Trophoblast cell (in vitro differentiated cells and primary cell): ENCODE results near the gene LDLRAD3.

ENCODE experiments used
- DNase-seq, 2 donors: peaks; one replicate each; pipeline ENCODE4 v3.0.0-alpha.2; 2016
- H2AFZ ChIP-seq: 2 replicates; pipeline ENCODE4 v1.6.1; 2013; ENCODE audit warnings: low read length, moderate library complexity, mild to moderate bottlenecking; ENCODE audit not compliant: insufficient read depth, poor library complexity
- H2AK5ac ChIP-seq: 2 replicates; pipeline ENCODE4 v1.6.1; 2013; ENCODE audit warnings: mild to moderate bottlenecking, low read length
- H2BK120ac ChIP-seq: 2 replicates; pipeline ENCODE4 v1.6.1; 2013; ENCODE audit warnings: low read length, mild to moderate bottlenecking, moderate library complexity; ENCODE audit not compliant: insufficient read depth, poor library complexity
- H2BK12ac ChIP-seq: 2 replicates; pipeline ENCODE4 v1.6.1; 2013; ENCODE audit warnings: mild to moderate bottlenecking, low read length, moderate library complexity
- H2BK5ac ChIP-seq: 2 replicates; pipeline ENCODE4 v1.6.1; 2013; ENCODE audit warnings: low read length, low read depth, moderate library complexity, mild to moderate bottlenecking; ENCODE audit not compliant: poor library complexity
- H3K14ac ChIP-seq: 2 replicates; pipeline ENCODE4 v1.6.1; 2013; ENCODE audit warnings: mild to moderate bottlenecking, low read length
- H3K18ac ChIP-seq: 2 replicates; pipeline ENCODE4 v1.6.1; 2013; ENCODE audit warnings: mild to moderate bottlenecking, low read length
- H3K23ac ChIP-seq: 2 replicates; pipeline ENCODE4 v1.6.1; 2013; ENCODE audit warnings: low read length
- H3K27ac ChIP-seq: 2 replicates; pipeline ENCODE4 v1.5.1; 2013; ENCODE audit warnings: low read depth, mild to moderate bottlenecking, inconsistent platforms, low read length, moderate library complexity
- H3K27me3 ChIP-seq: 2 replicates; pipeline ENCODE4 v1.6.1; 2013; ENCODE audit warnings: inconsistent platforms, mild to moderate bottlenecking, low read length, moderate library complexity; ENCODE audit not compliant: insufficient read depth
- H3K36me3 ChIP-seq, 2 experiments: 1 replicate in 1 of 2; 2 replicates in 1 of 2; pipeline ENCODE4 v1.6.1; 2013; ENCODE audit warnings: low read length in 2 of 2, mild to moderate bottlenecking in 2 of 2, moderate library complexity in 1 of 2; ENCODE audit not compliant: insufficient read depth in 2 of 2, control insufficient read depth in 1 of 2
- H3K4ac ChIP-seq: 2 replicates; pipeline ENCODE4 v1.6.1; 2013; ENCODE audit warnings: low read depth, mild to moderate bottlenecking, low read length, moderate library complexity
- H3K4me1 ChIP-seq, 2 experiments: 1 replicate in 1 of 2; 2 replicates in 1 of 2; pipeline ENCODE4 v1.6.1; 2013; ENCODE audit warnings: low read length in 2 of 2, mild to moderate bottlenecking in 2 of 2, moderate library complexity in 1 of 2; ENCODE audit not compliant: insufficient read depth in 2 of 2, control insufficient read depth in 1 of 2
- H3K4me2 ChIP-seq: 2 replicates; pipeline ENCODE4 v1.6.1; 2013; ENCODE audit warnings: inconsistent platforms, mild to moderate bottlenecking, low read length, moderate library complexity
- H3K4me3 ChIP-seq: 2 replicates; pipeline ENCODE4 v1.5.1; 2013; ENCODE audit warnings: mild to moderate bottlenecking, low read depth, low read length, inconsistent platforms
- H3K79me1 ChIP-seq: one replicate; pipeline ENCODE4 v1.6.1; 2013; ENCODE audit warnings: low read length
- H3K79me2 ChIP-seq: 2 replicates; pipeline ENCODE4 v1.6.1; 2013; ENCODE audit warnings: low read length, mild to moderate bottlenecking; ENCODE audit not compliant: control insufficient read depth, insufficient read depth, poor library complexity
- H3K9ac ChIP-seq: 2 replicates; pipeline ENCODE4 v1.6.1; 2013; ENCODE audit warnings: mild to moderate bottlenecking, low read length
- H3K9me3 ChIP-seq: 2 replicates; pipeline ENCODE4 v1.6.1; 2013; ENCODE audit warnings: low read depth, mild to moderate bottlenecking, control low read depth, inconsistent platforms, low read length; ENCODE audit not compliant: insufficient read depth
- H4K12ac ChIP-seq: 2 replicates; pipeline ENCODE4 v1.6.1; 2013; ENCODE audit warnings: low read depth, mild to moderate bottlenecking, low read length, moderate library complexity
- H4K8ac ChIP-seq: 2 replicates; pipeline ENCODE4 v1.6.1; 2013; ENCODE audit warnings: low read depth, mild to moderate bottlenecking, low read length, moderate library complexity
- H4K91ac ChIP-seq: one replicate; pipeline ENCODE4 v1.6.1; 2013; ENCODE audit warnings: low read depth, mild to moderate bottlenecking, low read length, moderate library complexity
- WGBS: extraction: QIAGEN DNeasy Blood & Tissue Kit; methylation state at CpG from one replicate; pipeline ENCODE4 v1.1.7; 2013; ENCODE audit warnings: missing lambda C conversion rate; ENCODE audit not compliant: insufficient read length, insufficient coverage; ENCODE audit errors: extremely low coverage; 5-methylcytosine and 5-hydroxymethylcytosine counted together

Gene LDLRAD3

DNA sequence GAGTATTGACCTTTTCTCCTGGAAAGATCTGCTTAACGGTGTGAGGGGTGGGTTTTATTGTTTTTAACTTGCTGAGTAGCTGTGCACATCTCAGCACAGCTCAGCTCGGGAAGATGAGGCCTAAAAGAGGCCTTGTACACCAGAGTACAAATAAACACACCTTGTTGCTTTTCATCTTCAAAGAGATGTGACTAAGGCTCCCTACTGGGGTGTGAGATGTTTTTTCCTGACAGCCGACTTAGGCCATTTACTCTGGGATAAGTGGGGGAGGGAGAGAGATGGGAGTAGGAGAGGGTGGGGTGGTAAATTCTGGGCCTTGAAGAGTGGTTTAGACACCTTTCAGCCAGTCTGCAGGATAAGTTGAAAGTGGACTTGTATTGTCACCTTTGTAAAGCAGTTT lies 2.9 kb downstream of the LDLRAD3 start:
- no peaks in the 10 kb centered on the region for H3K36me3 ChIP-seq
- H3K79me2 ChIP-seq, result peaks cover 8% of the 10 kb centered on the region
- no peak overlapping the region for H2BK120ac ChIP-seq
- H3K79me1 ChIP-seq, result peaks cover 8% of the 10 kb centered on the region
- no peak overlapping the region for H2AK5ac ChIP-seq
- no peak overlapping the region for H3K18ac ChIP-seq
- no peak overlapping the region for H3K9ac ChIP-seq
- no peak overlapping the region for H2BK12ac ChIP-seq
- no peaks in the 10 kb centered on the region for H3K9me3 ChIP-seq
- H3K4ac ChIP-seq, result no peak overlapping the region
- H3K27ac ChIP-seq, result no peak overlapping the region
- H3K23ac ChIP-seq, result peak overlapping the region; percentile 10
- no peaks in the 10 kb centered on the region for H3K27me3 ChIP-seq
- H3K4me3 ChIP-seq, result no peak overlapping the region
- no peak overlapping the region for H4K12ac ChIP-seq
- no peak overlapping the region for H4K8ac ChIP-seq
- peaks cover 7 to 10% of the 10 kb centered on the region in 2 experiments for H3K4me1 ChIP-seq
- WGBS, result no CpG with 5 or more reads among the region's 3 CpGs
- DNase-seq, result no peak
- no peak overlapping the region for H2AFZ ChIP-seq
- H3K14ac ChIP-seq, result no peak overlapping the region
- H3K4me2 ChIP-seq, result no peak overlapping the region
- H2BK5ac ChIP-seq, result no peak overlapping the region
- H4K91ac ChIP-seq, result no peak overlapping the region

DNA sequence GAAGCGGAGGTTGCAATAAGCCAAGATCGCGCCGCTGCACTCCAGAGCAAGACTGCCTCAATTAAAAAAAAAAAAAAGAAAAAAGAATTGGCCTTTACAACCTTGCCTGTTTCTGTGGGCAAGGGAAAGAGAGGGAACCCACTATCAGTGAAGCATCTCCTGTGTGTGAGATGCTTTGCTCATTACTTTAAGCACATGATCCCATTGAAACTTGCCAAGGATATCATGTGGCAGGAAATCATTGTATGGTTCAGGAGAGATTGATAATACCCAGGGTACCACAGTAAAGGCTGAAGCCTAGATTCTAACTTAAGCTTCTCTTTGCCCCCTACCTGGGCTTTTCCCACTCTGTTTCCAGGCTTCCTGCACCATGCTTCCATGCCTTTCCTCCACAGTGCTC lies 3.6 kb downstream of the LDLRAD3 start:
- Histone ChIP-seq H3K4me3 (no peak overlapping the region), H3K36me3 (no peaks in the 10 kb centered on the region), H3K18ac (no peak overlapping the region), H2BK12ac (no peak overlapping the region), H4K12ac (no peak overlapping the region), H3K27ac (no peak overlapping the region), H3K4ac (no peak overlapping the region), H4K8ac (no peak overlapping the region), H2BK5ac (no peak overlapping the region), H3K4me1 (peaks cover 7 to 10% of the 10 kb centered on the region in 2 experiments), H3K14ac (no peak overlapping the region), H2BK120ac (no peak overlapping the region), H3K4me2 (no peak overlapping the region), H3K79me1 (peaks cover 8% of the 10 kb centered on the region), H4K91ac (no peak overlapping the region), H3K9me3 (no peaks in the 10 kb centered on the region), H3K27me3 (no peaks in the 10 kb centered on the region), H3K9ac (no peak overlapping the region), H2AFZ (no peak overlapping the region), H3K23ac (no peak overlapping the region), H2AK5ac (no peak overlapping the region), H3K79me2 (peaks cover 8% of the 10 kb centered on the region)
- DNase-seq, result no peak
- no CpG with 5 or more reads among the region's 4 CpGs for WGBS

DNA sequence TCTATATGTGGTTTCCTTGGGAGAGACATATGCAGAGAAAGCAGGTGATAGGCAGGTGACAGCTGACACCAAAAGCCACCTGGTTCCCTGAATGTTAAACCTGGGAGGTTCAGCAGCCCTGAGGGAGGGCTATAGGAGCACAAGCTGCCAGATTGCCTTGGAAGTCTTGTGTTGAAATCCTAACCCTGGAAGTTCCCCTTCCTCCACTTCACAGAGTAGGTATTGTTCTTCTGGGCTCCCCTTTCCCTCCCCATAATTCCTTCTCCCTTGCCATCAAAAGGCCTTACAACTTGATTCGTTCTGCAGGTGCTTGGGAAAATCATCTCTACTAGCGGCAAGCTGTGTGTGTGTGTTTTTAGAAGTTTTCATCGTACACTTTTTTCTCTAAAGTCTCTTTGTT lies 5.4 kb downstream of the LDLRAD3 start:
- H2BK12ac ChIP-seq, result no peak overlapping the region
- H2BK120ac ChIP-seq, result no peak overlapping the region
- H3K79me1 ChIP-seq, result peaks cover 4% of the 10 kb centered on the region
- no peak overlapping the region for H3K4me2 ChIP-seq
- peaks cover 4% of the 10 kb centered on the region for H3K79me2 ChIP-seq
- H3K9me3 ChIP-seq, result no peaks in the 10 kb centered on the region
- H3K18ac ChIP-seq, result no peak overlapping the region
- DNase-seq, result no peak
- no peak overlapping the region for H4K91ac ChIP-seq
- no CpG with 5 or more reads among the region's 3 CpGs for WGBS
- H3K27me3 ChIP-seq, result no peaks in the 10 kb centered on the region
- no peak overlapping the region for H3K27ac ChIP-seq
- H3K4me1 ChIP-seq, result peaks cover 7 to 9% of the 10 kb centered on the region in 2 experiments
- no peak overlapping the region for H4K8ac ChIP-seq
- no peak overlapping the region for H3K23ac ChIP-seq
- H2AK5ac ChIP-seq, result no peak overlapping the region
- no peak overlapping the region for H3K9ac ChIP-seq
- no peak overlapping the region for H3K4ac ChIP-seq
- H3K4me3 ChIP-seq, result no peak overlapping the region
- H4K12ac ChIP-seq, result no peak overlapping the region
- H2BK5ac ChIP-seq, result no peak overlapping the region
- no peak overlapping the region for H3K14ac ChIP-seq
- H2AFZ ChIP-seq, result no peak overlapping the region
- H3K36me3 ChIP-seq, result no peaks in the 10 kb centered on the region

DNA sequence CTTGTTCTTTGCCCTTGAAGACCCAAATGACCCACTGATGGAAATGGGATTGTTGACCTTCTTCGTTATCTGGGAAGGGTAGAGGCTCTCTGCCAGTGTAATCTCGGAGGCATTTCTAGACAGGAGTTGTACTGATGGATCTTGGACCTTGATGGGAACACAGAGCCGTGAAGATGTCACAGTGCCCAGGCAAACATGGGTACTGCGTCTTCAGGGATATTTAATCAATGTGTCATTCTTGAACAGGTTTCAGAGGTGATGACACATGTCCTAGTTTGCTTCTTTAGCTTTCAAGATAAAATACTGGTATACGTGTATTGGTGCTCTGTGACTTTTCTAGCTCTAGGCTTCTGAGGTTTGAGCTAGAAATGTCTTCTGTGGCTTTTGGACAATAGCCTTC lies 6.2 kb downstream of the LDLRAD3 start:
- H4K8ac ChIP-seq, result no peak overlapping the region
- H3K4me2 ChIP-seq, result no peak overlapping the region
- no peak for DNase-seq
- no CpG with 5 or more reads among the region's 5 CpGs for WGBS
- no peak overlapping the region for H3K14ac ChIP-seq
- no peaks in the 10 kb centered on the region for H3K79me2 ChIP-seq
- H2AFZ ChIP-seq, result no peak overlapping the region
- no peak overlapping the region for H3K9ac ChIP-seq
- H3K4me3 ChIP-seq, result no peak overlapping the region
- peaks cover under 1% of the 10 kb centered on the region in 2 experiments for H3K4me1 ChIP-seq
- H3K18ac ChIP-seq, result no peak overlapping the region
- H3K4ac ChIP-seq, result no peak overlapping the region
- no peak overlapping the region for H2BK120ac ChIP-seq
- no peak overlapping the region for H2AK5ac ChIP-seq
- H2BK5ac ChIP-seq, result no peak overlapping the region
- no peak overlapping the region for H2BK12ac ChIP-seq
- H4K12ac ChIP-seq, result no peak overlapping the region
- no peaks in the 10 kb centered on the region for H3K9me3 ChIP-seq
- H3K36me3 ChIP-seq, result no peaks in the 10 kb centered on the region
- no peak overlapping the region for H4K91ac ChIP-seq
- no peak overlapping the region for H3K23ac ChIP-seq
- no peak overlapping the region for H3K27ac ChIP-seq
- no peaks in the 10 kb centered on the region for H3K79me1 ChIP-seq
- no peaks in the 10 kb centered on the region for H3K27me3 ChIP-seq
